H1 (cell line): ENCODE results near the gene FLCN. TPM values are rescaled to one million over a fixed set of nuclear protein-coding genes. Genes with fewer than 3 reads are reported as not detected.
"Not testable (repeated sequence)": the region's sequence is repeated elsewhere in the genome, so short reads cannot be mapped to it uniquely, and the experiment has no call there.

ENCODE experiments used
- CTCF ChIA-PET: fragments of 300-600 bp; sonication (Branson Sonifier 250); formaldehyde crosslinking; loops from one replicate; lab custom pipeline; 2021; ENCODE audit not compliant: partially characterized antibody; lab: Charles Lee
- POLR2A ChIA-PET: fragments of 300-600 bp; sonication (Branson Sonifier 250); formaldehyde crosslinking; loops from one replicate; lab custom pipeline; 2021; ENCODE audit warnings: inconsistent platforms; ENCODE audit not compliant: partially characterized antibody; lab: Charles Lee
- DNase-seq, 2 experiments: peaks; one replicate each; pipeline versions ENCODE4 v3.0.0 to v3.0.0-alpha.2; 2010 to 2022; ENCODE audit warnings: low spot score in 2 of 2, low read depth in 1 of 2, mixed read lengths in 1 of 2
- FAIRE-seq: peaks from 2 replicates; lab custom pipeline; 2011; peaks lifted over from hg19 to GRCh38; lab: Jason Lieb, UNC
- H2AFZ ChIP-seq: 2 replicates; pipeline ENCODE4 v1.8.1; 2012; ENCODE audit warnings: low read length, inconsistent platforms
- H2AK5ac ChIP-seq: 2 replicates; pipeline ENCODE4 v1.6.1; 2013; ENCODE audit warnings: low read depth, low read length
- H2BK120ac ChIP-seq: replicated peaks from 2 replicates; pipeline ENCODE3; 2013; ENCODE audit warnings: low read depth, low read length, inconsistent platforms
- H2BK12ac ChIP-seq: 2 replicates; pipeline ENCODE4 v1.6.1; 2013; ENCODE audit warnings: low read depth, low read length
- H2BK15ac ChIP-seq: 2 replicates; pipeline ENCODE4 v1.6.1; 2013; ENCODE audit warnings: low read length
- H2BK20ac ChIP-seq: 2 replicates; pipeline ENCODE4 v1.6.1; 2013; ENCODE audit warnings: low read length
- H2BK5ac ChIP-seq: 2 replicates; pipeline ENCODE4 v1.6.1; 2013; ENCODE audit warnings: low read depth, low read length
- H3K14ac ChIP-seq: 2 replicates; pipeline ENCODE4 v1.6.1; 2013; ENCODE audit warnings: inconsistent platforms; ENCODE audit not compliant: insufficient read length
- H3K18ac ChIP-seq: 2 replicates; pipeline ENCODE4 v1.6.1; 2013; ENCODE audit warnings: low read length; ENCODE audit errors: extremely low read depth
- H3K23ac ChIP-seq: 2 replicates; pipeline ENCODE4 v1.6.1; 2013; ENCODE audit warnings: inconsistent platforms; ENCODE audit not compliant: insufficient read length
- H3K23me2 ChIP-seq: 2 replicates; pipeline ENCODE4 v1.6.1; 2013; ENCODE audit warnings: low read depth, low read length
- H3K27ac ChIP-seq: 2 replicates; pipeline ENCODE4 v1.6.1; 2011; ENCODE audit warnings: low read depth, low read length, inconsistent platforms
- H3K27me3 ChIP-seq, 4 experiments: replicated peaks in 1 of 4; 1 replicate in 1 of 4; 2 replicates in 3 of 4; pipeline versions ENCODE4 v1.6.1 to v1.8.1; 2011 to 2013; ENCODE audit warnings: low read length in 3 of 4, mild to moderate bottlenecking in 3 of 4, inconsistent platforms in 2 of 4, mixed read lengths in 2 of 4, moderate library complexity in 1 of 4; ENCODE audit not compliant: control insufficient read depth in 3 of 4, insufficient read depth in 3 of 4; ENCODE audit errors: extremely low read depth in 1 of 4
- H3K36me3 ChIP-seq, 4 experiments: 2 replicates each; pipeline versions ENCODE4 v1.6.1 to v1.8.1; 2011 to 2013; ENCODE audit warnings: mild to moderate bottlenecking in 4 of 4, low read length in 3 of 4, moderate library complexity in 2 of 4, control low read depth in 1 of 4, inconsistent platforms in 1 of 4; ENCODE audit not compliant: insufficient read depth in 4 of 4, control insufficient read depth in 2 of 4
- H3K4ac ChIP-seq: replicated peaks from 2 replicates; pipeline ENCODE3; 2013; ENCODE audit warnings: low read length, low read depth, mixed read lengths, inconsistent platforms; ENCODE audit not compliant: insufficient read length
- H3K4me1 ChIP-seq, 4 experiments: replicated peaks in 1 of 4; 1 replicate in 1 of 4; 2 replicates in 3 of 4; pipeline versions ENCODE4 v1.6.1 to v1.8.1; 2011 to 2013; ENCODE audit warnings: low read length in 3 of 4, inconsistent platforms in 2 of 4, mixed read lengths in 1 of 4; ENCODE audit not compliant: insufficient read depth in 4 of 4, control insufficient read depth in 3 of 4
- H3K4me2 ChIP-seq, 2 experiments: 2 replicates each; pipeline versions ENCODE4 v1.6.1 to v1.8.1; 2011 to 2013; ENCODE audit warnings: low read depth in 2 of 2, low read length in 2 of 2, control low read depth in 1 of 2, inconsistent platforms in 1 of 2, mild to moderate bottlenecking in 1 of 2; ENCODE audit not compliant: insufficient read depth in 1 of 2
- H3K4me3 ChIP-seq, 4 experiments: fragments of 200-600, 300-600 bp in 1 of 4; sonication (generic), shearing (Covaris generic), sonication (Bioruptor Twin) in 1 of 4; 2 replicates each; pipeline versions ENCODE4 v1.5.1 to v1.8.1; 2011 to 2016; ENCODE audit warnings: low read length in 4 of 4, low read depth in 3 of 4, control low read depth in 2 of 4, inconsistent platforms in 2 of 4, mild to moderate bottlenecking in 2 of 4, mixed read lengths in 1 of 4, moderate library complexity in 1 of 4; ENCODE audit not compliant: insufficient read depth in 2 of 4; ENCODE audit errors: extremely low read depth in 1 of 4
- H3K56ac ChIP-seq: replicated peaks from 2 replicates; pipeline ENCODE3; 2013; ENCODE audit warnings: low read depth, mild to moderate bottlenecking, mixed read lengths, low read length, inconsistent platforms; ENCODE audit not compliant: insufficient read length
- H3K79me1 ChIP-seq: 2 replicates; pipeline ENCODE4 v1.6.1; 2013; ENCODE audit warnings: low read depth, low read length, control low read depth
- H3K79me2 ChIP-seq, 2 experiments: 2 replicates each; pipeline versions ENCODE4 v1.6.1 to v1.8.1; 2012 to 2013; ENCODE audit warnings: low read length in 2 of 2, mild to moderate bottlenecking in 2 of 2, inconsistent platforms in 1 of 2; ENCODE audit not compliant: insufficient read depth in 2 of 2, control insufficient read depth in 1 of 2
- H3K9ac ChIP-seq, 4 experiments: replicated peaks in 1 of 4; 1 replicate in 1 of 4; 2 replicates in 3 of 4; pipeline versions ENCODE4 v1.6.1 to v1.8.1; 2011 to 2013; ENCODE audit warnings: low read depth in 3 of 4, low read length in 3 of 4, control low read depth in 2 of 4, mild to moderate bottlenecking in 2 of 4, moderate library complexity in 2 of 4, inconsistent platforms in 1 of 4; ENCODE audit errors: extremely low read depth in 1 of 4
- H3K9me3 ChIP-seq, 2 experiments: 2 replicates each; pipeline versions ENCODE4 v1.6.1 to v1.8.1; 2012 to 2013; ENCODE audit warnings: mild to moderate bottlenecking in 2 of 2, moderate library complexity in 2 of 2, control low read depth in 1 of 2, inconsistent platforms in 1 of 2, low read depth in 1 of 2, low read length in 1 of 2, mixed read lengths in 1 of 2; ENCODE audit not compliant: insufficient read depth in 2 of 2
- H4K20me1 ChIP-seq, 2 experiments: replicated peaks in 1 of 2; 2 replicates each; pipeline versions ENCODE3 to v1.8.1; 2011 to 2013; ENCODE audit warnings: inconsistent platforms in 2 of 2, low read length in 2 of 2, mild to moderate bottlenecking in 1 of 2; ENCODE audit not compliant: insufficient read depth in 2 of 2, control insufficient read depth in 1 of 2
- H4K5ac ChIP-seq: 2 replicates; pipeline ENCODE4 v1.6.1; 2013; ENCODE audit warnings: low read length, low read depth, mixed read lengths, inconsistent platforms; ENCODE audit not compliant: insufficient read length
- H4K8ac ChIP-seq: 2 replicates; pipeline ENCODE4 v1.8.0; 2013; ENCODE audit warnings: mild to moderate bottlenecking, moderate library complexity, low read length, inconsistent platforms; ENCODE audit not compliant: insufficient read depth; ENCODE audit errors: extremely low read depth
- H4K91ac ChIP-seq: replicated peaks from 2 replicates; pipeline ENCODE3; 2013; ENCODE audit warnings: low read length, mixed read lengths, inconsistent platforms; ENCODE audit not compliant: insufficient read length
- WGBS, 2 experiments: shearing (Covaris generic) in 1 of 2; methylation state at CpG; one replicate each; pipeline versions ENCODE4 v1.1.6 to v1.1.7; 2013 to 2015; ENCODE audit warnings: low lambda C conversion rate in 2 of 2, mixed read lengths in 2 of 2, inconsistent platforms in 1 of 2, low coverage in 1 of 2, missing lambda C conversion rate in 1 of 2; ENCODE audit not compliant: insufficient replicate concordance in 2 of 2, insufficient coverage in 1 of 2, insufficient read length in 1 of 2; ENCODE audit errors: extremely low coverage in 1 of 2, missing lambda C conversion rate in 1 of 2; 5-methylcytosine and 5-hydroxymethylcytosine counted together
- polyA plus RNA-seq, 7 experiments: library from polyadenylated mRNA; depleted of rRNA in 3 of 7; stranded (reverse) in 5 of 7; unstranded in 2 of 7; fragments of >200 nt in 5 of 7; fragments of 200-250 nt in 2 of 7; gene quantifications; 1 replicate in 5 of 7; 2 replicates in 1 of 7; 4 replicates in 1 of 7; pipeline versions ENCODE4 v1.2.1 to v1.2.3, GENCODE V29; 2011 to 2013; ENCODE audit warnings: missing spikeins in 2 of 7, mixed read lengths in 2 of 7
- total RNA-seq: library from RNA; stranded (reverse); fragmentation: NEBNext Ultra II Directional; extraction: Animal tissue kit (Norgen Biotek cat#: 25700); gene quantifications from 2 replicates; pipeline ENCODE4 v1.2.1, GENCODE V29; 2021

FLCN gene
- total and polyA plus RNA-seq, 2 of the 8 experiments (the other 6 are each of a cell fraction or from before 2014, with no cell fraction given), result 15.6 to 34.6 TPM

GRCh38 chr17:17255689-17256088 lies 18.7 kb upstream of the FLCN start:
- H3K36me3 ChIP-seq, result peaks cover 29 to 61% (median 46%) of the 10 kb centered on the region in 4 experiments

More at GRCh38 chr17:17255689-17256088, 18.7 kb upstream of the FLCN start:
- not testable (repeated sequence) for H3K23ac ChIP-seq, H3K4me3 ChIP-seq, H2BK15ac ChIP-seq, H3K23me2 ChIP-seq, H3K9me3 ChIP-seq, H3K18ac ChIP-seq, H2BK20ac ChIP-seq, H2BK12ac ChIP-seq, H3K27me3 ChIP-seq, DNase-seq, FAIRE-seq, H2BK120ac ChIP-seq, H3K56ac ChIP-seq, H3K79me1 ChIP-seq, H4K5ac ChIP-seq, H3K14ac ChIP-seq, H2BK5ac ChIP-seq, H4K91ac ChIP-seq, H4K20me1 ChIP-seq, H3K79me2 ChIP-seq, H4K8ac ChIP-seq, H3K9ac ChIP-seq, H3K4ac ChIP-seq, H2AK5ac ChIP-seq, H3K27ac ChIP-seq, H3K4me1 ChIP-seq, H2AFZ ChIP-seq, H3K4me2 ChIP-seq
- CTCF ChIA-PET, result interaction anchor here (1.1 kb wide), 1 partner anchor 57 kb away, joined by 3 read pairs; no protein-coding TSS in a partner anchor
- WGBS, 2 experiments, result 93% methylated on average over 11 of the region's 11 CpGs; no CpG with 5 or more reads in 1 of the 2 experiments
- POLR2A ChIA-PET, result interaction anchor here (1.0 kb wide), 1 partner anchor 46 kb away, joined by 3 read pairs; no protein-coding TSS in a partner anchor
